ENCODE measurements around the gene RFK. TPM values are rescaled to one million over a fixed set of nuclear protein-coding genes. Genes with fewer than 3 reads are reported as not detected.
A peak's percentile ranks its signal among the peaks of the same experiment; 100 is the strongest.

RFK gene
- total RNA-seq, 1 donor from 2014 or later: 26.8 TPM

GRCh38 chr9:76390656-76391055 lies 3.6 kb downstream of the RFK start:
- no peaks in the 10 kb centered on the region for H3K36me3 Mint-ChIP-seq (ENCODE audit: low read depth, unreplicated experiment)
- Histone ChIP-seq H2AFZ (ENCODE audit: low read depth, low read length) (no peak overlapping the region), H3K79me2 (ENCODE audit: insufficient read depth, low read length) (peaks cover 32% of the 10 kb centered on the region), H3K9ac (ENCODE audit: low read length) (no peak overlapping the region), H3K4me1 (ENCODE audit: insufficient read depth, low read length) (peaks cover 8% of the 10 kb centered on the region), H3K4me2 (ENCODE audit: low read length) (no peak overlapping the region), H3K27ac (ENCODE audit: low read depth, low read length) (no peak overlapping the region), H3K4me3 (ENCODE audit: insufficient read depth, low read depth, low read length) (no peak overlapping the region), H4K20me1 (ENCODE audit: insufficient read depth, low read length) (peaks cover 6% of the 10 kb centered on the region), H3K36me3 (ENCODE audit: insufficient read depth, low read length) (no peaks in the 10 kb centered on the region), H3K27me3 (ENCODE audit: insufficient read depth, low read length) (no peaks in the 10 kb centered on the region), H3K9me3 (ENCODE audit: insufficient read depth, low read depth, low read length) (no peaks in the 10 kb centered on the region)
- no peak overlapping the region for H3K4me3 Mint-ChIP-seq (ENCODE audit: unreplicated experiment)
- H3K4me1 Mint-ChIP-seq (ENCODE audit: low read depth, unreplicated experiment): peaks cover 3% of the 10 kb centered on the region
- H3K9me3 Mint-ChIP-seq (ENCODE audit: unreplicated experiment): no peaks in the 10 kb centered on the region
- no peaks in the 10 kb centered on the region for H3K27me3 Mint-ChIP-seq (ENCODE audit: low read depth, unreplicated experiment)
- no peak for DNase-seq (ENCODE audit: low read depth)
- no peak for FAIRE-seq
- no peak overlapping the region for H3K27ac Mint-ChIP-seq (ENCODE audit: unreplicated experiment)
- TF ChIP-seq CTCF (IDR thresholded peaks at IDR 0.05; ENCODE audit: insufficient read depth, low read depth, low read length): no peak
- TF ChIP-seq EZH2 (IDR thresholded peaks at IDR 0.05; ENCODE audit: insufficient read depth, low read length): no peak

GRCh38 chr9:76379494-76379893 lies 14.7 kb downstream of the RFK start:
- Mint-ChIP-seq H3K27ac (ENCODE audit: unreplicated experiment) (no peak overlapping the region), H3K27me3 (ENCODE audit: low read depth, unreplicated experiment) (peaks cover 3% of the 10 kb centered on the region), H3K4me3 (ENCODE audit: unreplicated experiment) (no peak overlapping the region), H3K36me3 (ENCODE audit: low read depth, unreplicated experiment) (peaks cover 4% of the 10 kb centered on the region), H3K4me1 (ENCODE audit: low read depth, unreplicated experiment) (peaks cover 19% of the 10 kb centered on the region), H3K9me3 (ENCODE audit: unreplicated experiment) (no peaks in the 10 kb centered on the region)
- Histone ChIP-seq H3K9ac (ENCODE audit: low read length) (no peak overlapping the region), H3K4me2 (ENCODE audit: low read length) (no peak overlapping the region), H3K9me3 (ENCODE audit: insufficient read depth, low read depth, low read length) (no peaks in the 10 kb centered on the region), H3K36me3 (ENCODE audit: insufficient read depth, low read length) (no peaks in the 10 kb centered on the region), H3K27me3 (ENCODE audit: insufficient read depth, low read length) (no peaks in the 10 kb centered on the region), H3K79me2 (ENCODE audit: insufficient read depth, low read length) (no peaks in the 10 kb centered on the region), H2AFZ (ENCODE audit: low read depth, low read length) (no peak overlapping the region), H3K27ac (ENCODE audit: low read depth, low read length) (no peak overlapping the region), H3K4me1 (ENCODE audit: insufficient read depth, low read length) (peaks cover 14% of the 10 kb centered on the region), H4K20me1 (ENCODE audit: insufficient read depth, low read length) (no peaks in the 10 kb centered on the region), H3K4me3 (ENCODE audit: insufficient read depth, low read depth, low read length) (no peak overlapping the region)
- DNase-seq (ENCODE audit: low read depth) (no peak), FAIRE-seq (no peak)
- TF ChIP-seq CTCF (IDR thresholded peaks at IDR 0.05; ENCODE audit: insufficient read depth, low read depth, low read length): no peak
- TF ChIP-seq EZH2 (IDR thresholded peaks at IDR 0.05; ENCODE audit: insufficient read depth, low read length): no peak

- peak overlapping the region; percentile 76 for H3K27ac Mint-ChIP-seq (ENCODE audit: unreplicated experiment)
- H3K36me3 Mint-ChIP-seq (ENCODE audit: low read depth, unreplicated experiment): peaks cover 4% of the 10 kb centered on the region
- H3K79me2 ChIP-seq (ENCODE audit: insufficient read depth, low read length): no peaks in the 10 kb centered on the region
- H3K4me2 ChIP-seq (ENCODE audit: low read length): no peak overlapping the region
- TF ChIP-seq CTCF (IDR thresholded peaks at IDR 0.05; ENCODE audit: insufficient read depth, low read depth, low read length) (no peak), EZH2 (IDR thresholded peaks at IDR 0.05; ENCODE audit: insufficient read depth, low read length) (no peak)
- DNase-seq (ENCODE audit: low read depth) (no peak), FAIRE-seq (no peak)
- no peaks in the 10 kb centered on the region for H3K27me3 ChIP-seq (ENCODE audit: insufficient read depth, low read length)
- H3K4me1 Mint-ChIP-seq (ENCODE audit: low read depth, unreplicated experiment): peaks cover 22% of the 10 kb centered on the region
- no peaks in the 10 kb centered on the region for H4K20me1 ChIP-seq (ENCODE audit: insufficient read depth, low read length)
- H3K4me3 Mint-ChIP-seq (ENCODE audit: unreplicated experiment): no peak overlapping the region
- no peaks in the 10 kb centered on the region for H3K9me3 Mint-ChIP-seq (ENCODE audit: unreplicated experiment)
- no peak overlapping the region for H3K4me3 ChIP-seq (ENCODE audit: insufficient read depth, low read depth, low read length)
- H3K4me1 ChIP-seq (ENCODE audit: insufficient read depth, low read length): peaks cover 13% of the 10 kb centered on the region
- H2AFZ ChIP-seq (ENCODE audit: low read depth, low read length): no peak overlapping the region
- H3K27ac ChIP-seq (ENCODE audit: low read depth, low read length): no peak overlapping the region
- no peak overlapping the region for H3K9ac ChIP-seq (ENCODE audit: low read length)
- H3K9me3 ChIP-seq (ENCODE audit: insufficient read depth, low read depth, low read length): no peaks in the 10 kb centered on the region
- no peaks in the 10 kb centered on the region for H3K36me3 ChIP-seq (ENCODE audit: insufficient read depth, low read length)
- H3K27me3 Mint-ChIP-seq (ENCODE audit: low read depth, unreplicated experiment): peaks cover 3% of the 10 kb centered on the region
Observed at GRCh38 chr9:76378367-76379073, 15.7 kb downstream of the RFK start.
